SK-N-SH (cell line): Measurements from ENCODE around the gene PALLD.

Experiments
- EP300 ChIP-seq, 2 experiments: IDR thresholded peaks; 2 replicates each; pipeline versions ENCODE4 v1.4.0 to v1.6.1; 2012; ENCODE audit warnings: borderline replicate concordance in 1 of 2, low read depth in 1 of 2, low read length in 1 of 2
- FOXM1 ChIP-seq: IDR thresholded peaks from 2 replicates; pipeline ENCODE4 v1.4.0; 2012; ENCODE audit warnings: low read depth, mild to moderate bottlenecking
- GABPA ChIP-seq: IDR thresholded peaks from 2 replicates; pipeline ENCODE4 v1.4.0; 2012; ENCODE audit warnings: low read depth, mild to moderate bottlenecking
- MEF2A ChIP-seq: IDR thresholded peaks from 2 replicates; pipeline ENCODE4 v1.4.0; 2012; ENCODE audit warnings: low read depth, borderline replicate concordance
- NFIC ChIP-seq: IDR thresholded peaks from 2 replicates; pipeline ENCODE4 v1.4.0; 2012; ENCODE audit warnings: borderline replicate concordance
- POLR2AphosphoS5 ChIP-seq: IDR thresholded peaks from 2 replicates; pipeline ENCODE4 v1.6.1; 2012; ENCODE audit warnings: low read depth, low read length
- RCOR1 ChIP-seq: fragments of 150-350 bp; IDR thresholded peaks from 2 replicates; pipeline ENCODE4 v1.6.1; 2017; ENCODE audit warnings: antibody characterized with exemption, low read length
- REST ChIP-seq: IDR thresholded peaks from 2 replicates; pipeline ENCODE4 v1.6.1; 2012; ENCODE audit warnings: mild to moderate bottlenecking, low read depth, low read length, moderate library complexity
- TAF1 ChIP-seq: IDR thresholded peaks from 2 replicates; pipeline ENCODE4 v1.6.1; 2012; ENCODE audit warnings: low read depth, mild to moderate bottlenecking, low read length, moderate library complexity, borderline replicate concordance
- TEAD4 ChIP-seq: IDR thresholded peaks from 2 replicates; pipeline ENCODE4 v1.4.0; 2012; ENCODE audit warnings: mild to moderate bottlenecking, borderline replicate concordance; ENCODE audit not compliant: insufficient read depth
- TF ChIP-seq, protein P1 (sequence below): IDR thresholded peaks from 2 replicates; pipeline ENCODE4 v1.4.0; 2012; ENCODE audit warnings: low read depth, borderline replicate concordance
- TF ChIP-seq, protein P2 (sequence below): fragments of 200-600 bp; sonication (generic); IDR thresholded peaks from 2 replicates; pipeline ENCODE4 v1.6.1; 2017; ENCODE audit warnings: antibody characterized with exemption, mild to moderate bottlenecking, moderate library complexity
- TF ChIP-seq, protein P3 (sequence below): IDR thresholded peaks from 2 replicates; pipeline ENCODE4 v1.4.0; 2012; ENCODE audit warnings: low read depth, borderline replicate concordance
- TF ChIP-seq, protein P4 (sequence below): fragments of 150-350 bp; IDR thresholded peaks from 2 replicates; pipeline ENCODE4 v1.6.1; 2016; ENCODE audit warnings: mild to moderate bottlenecking, low read depth, low read length

GRCh38 chr4:168925789-168926490, 429.1 kb downstream of the PALLD start:
- no peak for TF ChIP-seq GABPA
- no peak for TF ChIP-seq REST
- TF ChIP-seq, protein P1, sequence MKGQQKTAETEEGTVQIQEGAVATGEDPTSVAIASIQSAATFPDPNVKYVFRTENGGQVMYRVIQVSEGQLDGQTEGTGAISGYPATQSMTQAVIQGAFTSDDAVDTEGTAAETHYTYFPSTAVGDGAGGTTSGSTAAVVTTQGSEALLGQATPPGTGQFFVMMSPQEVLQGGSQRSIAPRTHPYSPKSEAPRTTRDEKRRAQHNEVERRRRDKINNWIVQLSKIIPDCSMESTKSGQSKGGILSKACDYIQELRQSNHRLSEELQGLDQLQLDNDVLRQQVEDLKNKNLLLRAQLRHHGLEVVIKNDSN = no peak
- TF ChIP-seq, protein P2, sequence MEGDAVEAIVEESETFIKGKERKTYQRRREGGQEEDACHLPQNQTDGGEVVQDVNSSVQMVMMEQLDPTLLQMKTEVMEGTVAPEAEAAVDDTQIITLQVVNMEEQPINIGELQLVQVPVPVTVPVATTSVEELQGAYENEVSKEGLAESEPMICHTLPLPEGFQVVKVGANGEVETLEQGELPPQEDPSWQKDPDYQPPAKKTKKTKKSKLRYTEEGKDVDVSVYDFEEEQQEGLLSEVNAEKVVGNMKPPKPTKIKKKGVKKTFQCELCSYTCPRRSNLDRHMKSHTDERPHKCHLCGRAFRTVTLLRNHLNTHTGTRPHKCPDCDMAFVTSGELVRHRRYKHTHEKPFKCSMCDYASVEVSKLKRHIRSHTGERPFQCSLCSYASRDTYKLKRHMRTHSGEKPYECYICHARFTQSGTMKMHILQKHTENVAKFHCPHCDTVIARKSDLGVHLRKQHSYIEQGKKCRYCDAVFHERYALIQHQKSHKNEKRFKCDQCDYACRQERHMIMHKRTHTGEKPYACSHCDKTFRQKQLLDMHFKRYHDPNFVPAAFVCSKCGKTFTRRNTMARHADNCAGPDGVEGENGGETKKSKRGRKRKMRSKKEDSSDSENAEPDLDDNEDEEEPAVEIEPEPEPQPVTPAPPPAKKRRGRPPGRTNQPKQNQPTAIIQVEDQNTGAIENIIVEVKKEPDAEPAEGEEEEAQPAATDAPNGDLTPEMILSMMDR = no peak
- TF ChIP-seq, protein P3, sequence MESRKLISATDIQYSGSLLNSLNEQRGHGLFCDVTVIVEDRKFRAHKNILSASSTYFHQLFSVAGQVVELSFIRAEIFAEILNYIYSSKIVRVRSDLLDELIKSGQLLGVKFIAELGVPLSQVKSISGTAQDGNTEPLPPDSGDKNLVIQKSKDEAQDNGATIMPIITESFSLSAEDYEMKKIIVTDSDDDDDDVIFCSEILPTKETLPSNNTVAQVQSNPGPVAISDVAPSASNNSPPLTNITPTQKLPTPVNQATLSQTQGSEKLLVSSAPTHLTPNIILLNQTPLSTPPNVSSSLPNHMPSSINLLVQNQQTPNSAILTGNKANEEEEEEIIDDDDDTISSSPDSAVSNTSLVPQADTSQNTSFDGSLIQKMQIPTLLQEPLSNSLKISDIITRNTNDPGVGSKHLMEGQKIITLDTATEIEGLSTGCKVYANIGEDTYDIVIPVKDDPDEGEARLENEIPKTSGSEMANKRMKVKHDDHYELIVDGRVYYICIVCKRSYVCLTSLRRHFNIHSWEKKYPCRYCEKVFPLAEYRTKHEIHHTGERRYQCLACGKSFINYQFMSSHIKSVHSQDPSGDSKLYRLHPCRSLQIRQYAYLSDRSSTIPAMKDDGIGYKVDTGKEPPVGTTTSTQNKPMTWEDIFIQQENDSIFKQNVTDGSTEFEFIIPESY = no peak
- no peak for TF ChIP-seq TEAD4
- no peak for TF ChIP-seq FOXM1
- no peak for TF ChIP-seq EP300 (IDR thresholded peaks at IDR 0.05; ENCODE audit: borderline replicate concordance in 1 of 2, low read depth in 1 of 2, low read length in 1 of 2)
- no peak for TF ChIP-seq MEF2A
- no peak for TF ChIP-seq RCOR1
- TF ChIP-seq TAF1 = no peak
- TF ChIP-seq, protein P4, sequence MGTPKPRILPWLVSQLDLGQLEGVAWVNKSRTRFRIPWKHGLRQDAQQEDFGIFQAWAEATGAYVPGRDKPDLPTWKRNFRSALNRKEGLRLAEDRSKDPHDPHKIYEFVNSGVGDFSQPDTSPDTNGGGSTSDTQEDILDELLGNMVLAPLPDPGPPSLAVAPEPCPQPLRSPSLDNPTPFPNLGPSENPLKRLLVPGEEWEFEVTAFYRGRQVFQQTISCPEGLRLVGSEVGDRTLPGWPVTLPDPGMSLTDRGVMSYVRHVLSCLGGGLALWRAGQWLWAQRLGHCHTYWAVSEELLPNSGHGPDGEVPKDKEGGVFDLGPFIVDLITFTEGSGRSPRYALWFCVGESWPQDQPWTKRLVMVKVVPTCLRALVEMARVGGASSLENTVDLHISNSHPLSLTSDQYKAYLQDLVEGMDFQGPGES = no peak
- no peak for TF ChIP-seq NFIC
- TF ChIP-seq POLR2AphosphoS5 = no peak
